Astrocyte (in vitro differentiated cells and primary cell): ENCODE results near the gene SENP8.

Experiments used
- CTCF ChIP-seq: IDR thresholded peaks from 2 replicates; pipeline ENCODE4 v1.5.1; 2011; ENCODE audit warnings: low read depth, mild to moderate bottlenecking, inconsistent platforms, low read length, moderate library complexity; ENCODE audit not compliant: insufficient read depth
- EZH2 ChIP-seq: IDR thresholded peaks from 2 replicates; pipeline ENCODE4 v1.6.1; 2012; ENCODE audit warnings: mild to moderate bottlenecking, low read length, inconsistent platforms; ENCODE audit not compliant: insufficient read depth

- TF ChIP-seq CTCF, result no peak
- TF ChIP-seq EZH2, result no peak
Measured at GRCh38 chr15:72146934-72147333, 28.7 kb downstream of the SENP8 start.
